Measurements from ENCODE around the gene SCAPER. TPM values are rescaled to one million over a fixed set of nuclear protein-coding genes. Genes with fewer than 3 reads are reported as not detected.

Gene SCAPER
- polyA plus RNA-seq, 2 of the 4 experiments (the other 2 are of a cell fraction) = 4.9 to 5.5 TPM

GRCh38 chr15:76501726-76502125 lies 403.4 kb downstream of the SCAPER start:
- ChIA-PET POLR2A (no interaction called here), CTCF (no interaction called here)
- 93% methylated on average over 1 of the region's 1 CpG for WGBS (ENCODE audit: missing lambda C conversion rate)
- FAIRE-seq = peak; percentile 7
- Histone ChIP-seq H3K4me3 (no peak overlapping the region), H3K4me1 (no peaks in the 10 kb centered on the region), H3K4me2 (no peak overlapping the region), H3K9me3 (no peaks in the 10 kb centered on the region), H3K27ac (no peak overlapping the region)
- no peak for DNase-seq (ENCODE audit: low read depth in 1 of 2, low spot score in 1 of 2)
- no peak for ATAC-seq
- TF ChIP-seq ESRRA (IDR thresholded peaks at IDR 0.05; ENCODE audit: borderline replicate concordance, low read length) (no peak), RARB (CRISPR knock-in tag; IDR thresholded peaks at IDR 0.05) (no peak), REST (IDR thresholded peaks at IDR 0.05) (no peak), CBX8 (IDR thresholded peaks at IDR 0.05) (no peak), HOXB13 (CRISPR knock-in tag; IDR thresholded peaks at IDR 0.05; ENCODE audit: low read depth) (no peak), CEBPB (IDR thresholded peaks at IDR 0.05) (no peak), NPAS2 (CRISPR knock-in tag; IDR thresholded peaks at IDR 0.05; ENCODE audit: borderline replicate concordance) (no peak), ATOH8 (CRISPR knock-in tag; IDR thresholded peaks at IDR 0.05; ENCODE audit: low read depth) (no peak), SMC3 (IDR thresholded peaks at IDR 0.05) (no peak)

GRCh38 chr15:76501011-76501410 lies 404.1 kb downstream of the SCAPER start:
- Histone ChIP-seq H3K4me1 (no peaks in the 10 kb centered on the region), H3K4me3 (no peak overlapping the region), H3K9me3 (no peaks in the 10 kb centered on the region), H3K4me2 (no peak overlapping the region), H3K27ac (no peak overlapping the region)
- ChIA-PET CTCF (no interaction called here), POLR2A (no interaction called here)
- whole genome bisulfite sequencing (ENCODE audit: missing lambda C conversion rate) = 67% methylated on average over 2 of the region's 2 CpGs
- no peak for ATAC-seq
- no peak for DNase-seq (ENCODE audit: low read depth in 1 of 2, low spot score in 1 of 2)
- TF ChIP-seq FOSB (CRISPR knock-in tag; IDR thresholded peaks at IDR 0.05) (no peak), BCL3 (IDR thresholded peaks at IDR 0.05) (no peak), ATOH8 (CRISPR knock-in tag; IDR thresholded peaks at IDR 0.05; ENCODE audit: low read depth) (no peak), BHLHE40 (IDR thresholded peaks at IDR 0.05; ENCODE audit: low read depth, low read length) (no peak), ELK1 (IDR thresholded peaks at IDR 0.05; ENCODE audit: low read depth, low read length) (no peak), POLR2AphosphoS2 (conservative IDR thresholded peaks at IDR 0.05; ENCODE audit: low read length) (no peak), HEYL (CRISPR knock-in tag; IDR thresholded peaks at IDR 0.05) (no peak), EHMT2 (IDR thresholded peaks at IDR 0.05; ENCODE audit: low read depth) (no peak), RARB (CRISPR knock-in tag; IDR thresholded peaks at IDR 0.05) (no peak), SREBF2 (IDR thresholded peaks at IDR 0.05) (no peak), HDAC2 (IDR thresholded peaks at IDR 0.05) (no peak), HOXB5 (CRISPR knock-in tag; IDR thresholded peaks at IDR 0.05) (no peak), POLR2A (IDR thresholded peaks at IDR 0.05; ENCODE audit: low read length) (no peak), MAX (IDR thresholded peaks at IDR 0.05) (no peak), ZC3H11A (IDR thresholded peaks at IDR 0.05) (no peak), CEBPB (IDR thresholded peaks at IDR 0.05) (no peak)
- FAIRE-seq = peak; percentile 51

All from A549 (cell line).